Gastroesophageal sphincter (tissue), 3 donors: ENCODE data around the gene AKAP12.

ENCODE experiments used
- CTCF ChIP-seq, 4 experiments: fragments of 200-600 bp in 2 of 4; fragments of 450-650 bp in 2 of 4; sonication (generic) in 1 of 4; IDR thresholded peaks; one replicate each; pipeline ENCODE4 v1.5.1; 2017 to 2019; ENCODE audit warnings: antibody characterized with exemption in 4 of 4, mild to moderate bottlenecking in 2 of 4, moderate library complexity in 2 of 4
- POLR2A ChIP-seq, 2 donors: fragments of 450-650 bp; IDR thresholded peaks; one replicate each; pipeline ENCODE4 v1.6.1; 2017; ENCODE audit warnings: antibody characterized with exemption in 2 of 2, mild to moderate bottlenecking in 2 of 2, moderate library complexity in 1 of 2

- TF ChIP-seq CTCF (IDR thresholded peaks at IDR 0.05) (no peak), POLR2A (IDR thresholded peaks at IDR 0.05) (no peak)
Observed at GRCh38 chr6:151324488-151324825, 84.7 kb downstream of the AKAP12 start.
